SK-N-SH treated with all-trans-retinoic acid at 6 μM for 48 hours (cell line): ENCODE results near the gene ZIK1.

Experiments
- ARNTL ChIP-seq: fragments of 450-650 bp; formaldehyde crosslinking; IDR thresholded peaks from 2 replicates; pipeline ENCODE4 v1.5.0; 2020; ENCODE audit warnings: low read depth, mild to moderate bottlenecking, moderate library complexity, borderline replicate concordance
- BACH2 ChIP-seq: fragments of 250-450 bp; sonication (Bioruptor Pico); IDR thresholded peaks from 2 replicates; pipeline ENCODE4 v1.9.0; 2021; ENCODE audit warnings: mild to moderate bottlenecking, borderline replicate concordance
- CREB5 ChIP-seq: fragments of 250-450 bp; sonication (Bioruptor Pico); IDR thresholded peaks from 2 replicates; pipeline ENCODE4 v1.5.1; 2020; ENCODE audit warnings: low read depth, mild to moderate bottlenecking, moderate library complexity
- CSDC2 ChIP-seq: fragments of 250-450 bp; sonication (Bioruptor Pico); IDR thresholded peaks from 2 replicates; pipeline ENCODE4 v1.5.0; 2020; ENCODE audit warnings: mild to moderate bottlenecking, moderate library complexity
- ESRRG ChIP-seq: fragments of 250-450 bp; sonication (Bioruptor Pico); IDR thresholded peaks from 2 replicates; pipeline ENCODE4 v1.6.1; 2021; ENCODE audit warnings: mild to moderate bottlenecking
- GLIS3 ChIP-seq: fragments of 250-450 bp; sonication (Bioruptor Pico); IDR thresholded peaks from 2 replicates; pipeline ENCODE4 v1.5.0; 2020; ENCODE audit warnings: mild to moderate bottlenecking, moderate library complexity
- PATZ1 ChIP-seq: fragments of 250-450 bp; sonication (Bioruptor Pico); IDR thresholded peaks from 2 replicates; pipeline ENCODE4 v1.8.0; 2020; ENCODE audit warnings: mild to moderate bottlenecking, moderate library complexity, borderline replicate concordance
- POU6F1 ChIP-seq: fragments of 250-450 bp; sonication (Bioruptor Pico); IDR thresholded peaks from 2 replicates; pipeline ENCODE4 v1.8.0; 2021; ENCODE audit warnings: low read depth, mild to moderate bottlenecking, moderate library complexity, borderline replicate concordance
- PPARA ChIP-seq: fragments of 250-450 bp; sonication (Bioruptor Pico); IDR thresholded peaks from 2 replicates; pipeline ENCODE4 v1.5.0; 2020; ENCODE audit warnings: mild to moderate bottlenecking, borderline replicate concordance
- SNAI2 ChIP-seq: fragments of 250-450 bp; sonication (Bioruptor Pico); IDR thresholded peaks from 2 replicates; pipeline ENCODE4 v1.5.0; 2020; ENCODE audit warnings: mild to moderate bottlenecking, moderate library complexity
- ZC3H10 ChIP-seq: fragments of 250-450 bp; sonication (Bioruptor Pico); IDR thresholded peaks from 2 replicates; pipeline ENCODE4 v1.5.1; 2021; ENCODE audit warnings: mild to moderate bottlenecking, moderate library complexity
- ZFP3 ChIP-seq: fragments of 250-450 bp; sonication (Bioruptor Pico); IDR thresholded peaks from 2 replicates; pipeline ENCODE4 v1.5.0; 2020; ENCODE audit warnings: mild to moderate bottlenecking, moderate library complexity
- ZFP30 ChIP-seq: fragments of 450-650 bp; formaldehyde crosslinking; IDR thresholded peaks from 2 replicates; pipeline ENCODE4 v1.5.0; 2022; ENCODE audit warnings: mild to moderate bottlenecking, moderate library complexity

- TF ChIP-seq ESRRG (CRISPR knock-in tag) (no peak), SNAI2 (CRISPR knock-in tag) (no peak), PPARA (CRISPR knock-in tag) (no peak), PATZ1 (CRISPR knock-in tag) (no peak), ZFP3 (no peak), CREB5 (CRISPR knock-in tag) (no peak), POU6F1 (CRISPR knock-in tag) (no peak), GLIS3 (CRISPR knock-in tag) (no peak), CSDC2 (CRISPR knock-in tag) (no peak), ARNTL (CRISPR knock-in tag) (no peak), ZC3H10 (no peak), BACH2 (no peak), ZFP30 (CRISPR knock-in tag) (peak; percentile 10; the same call in 1 of the 2 replicates)
Measured at GRCh38 chr19:57620673-57621348, 36.9 kb downstream of the ZIK1 start.
